GM10248 (cell line): ENCODE results near the gene MSI2.

Experiments
- CTCF ChIA-PET: fragments of 300-600 bp; sonication (Branson Sonifier 250); formaldehyde crosslinking; extraction: SDS; loops from one replicate; lab custom pipeline; 2021; ENCODE audit warnings: antibody characterized with exemption; lab: Yijun Ruan, JAX
- POLR2A ChIA-PET: fragments of 350-650 bp; sonication (Branson Sonifier 250); formaldehyde crosslinking; extraction: SDS; loops from one replicate; lab custom pipeline; 2020; ENCODE audit warnings: antibody characterized with exemption; lab: Yijun Ruan, JAX
- DNase-seq: peaks from one replicate; pipeline ENCODE4 v3.0.0; 2012; ENCODE audit errors: extremely low spot score
- CTCF ChIP-seq: IDR thresholded peaks from 2 replicates; pipeline ENCODE4 v1.5.1; 2012; ENCODE audit warnings: mild to moderate bottlenecking, low read depth; ENCODE audit errors: extremely low read depth, missing control alignments, control extremely low read depth

MSI2 gene

DNA sequence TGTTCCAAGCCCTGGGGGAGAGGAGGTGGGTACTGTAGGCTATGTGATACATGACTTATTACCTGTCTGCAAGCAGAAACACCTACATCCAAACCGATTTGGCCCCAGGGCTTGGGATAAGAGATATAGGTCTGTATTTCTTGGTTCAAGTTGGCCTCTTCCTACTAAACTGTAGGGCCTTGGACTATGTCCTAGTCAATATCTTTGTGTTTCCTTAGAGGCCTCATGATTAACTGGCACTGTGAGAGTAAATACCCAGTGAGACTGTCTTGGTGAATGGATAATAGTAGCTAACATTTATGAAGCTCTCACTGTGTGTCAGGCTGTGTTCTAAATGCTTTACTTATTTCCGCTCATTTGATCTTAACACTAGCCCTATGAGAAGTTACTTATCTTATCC, 70.0 kb downstream of the MSI2 start:
- no peak for DNase-seq
- CTCF ChIA-PET = interaction anchor here (0.7 to 2.4 kb wide), 4 partner anchors 10 to 83 kb away, joined by 3 to 15 read pairs (median 4); no protein-coding TSS in a partner anchor
- TF ChIP-seq CTCF = no peak
- POLR2A ChIA-PET = no interaction called here

- CTCF ChIA-PET = interaction anchor here (0.7 to 2.4 kb wide), 5 partner anchors 9 to 115 kb away, joined by 3 to 15 read pairs (median 4); no protein-coding TSS in a partner anchor
- POLR2A ChIA-PET = no interaction called here
- TF ChIP-seq CTCF = no peak
- no peak for DNase-seq
Observed at GRCh38 chr17:57326764-57327163, 70.4 kb downstream of the MSI2 start.

DNA sequence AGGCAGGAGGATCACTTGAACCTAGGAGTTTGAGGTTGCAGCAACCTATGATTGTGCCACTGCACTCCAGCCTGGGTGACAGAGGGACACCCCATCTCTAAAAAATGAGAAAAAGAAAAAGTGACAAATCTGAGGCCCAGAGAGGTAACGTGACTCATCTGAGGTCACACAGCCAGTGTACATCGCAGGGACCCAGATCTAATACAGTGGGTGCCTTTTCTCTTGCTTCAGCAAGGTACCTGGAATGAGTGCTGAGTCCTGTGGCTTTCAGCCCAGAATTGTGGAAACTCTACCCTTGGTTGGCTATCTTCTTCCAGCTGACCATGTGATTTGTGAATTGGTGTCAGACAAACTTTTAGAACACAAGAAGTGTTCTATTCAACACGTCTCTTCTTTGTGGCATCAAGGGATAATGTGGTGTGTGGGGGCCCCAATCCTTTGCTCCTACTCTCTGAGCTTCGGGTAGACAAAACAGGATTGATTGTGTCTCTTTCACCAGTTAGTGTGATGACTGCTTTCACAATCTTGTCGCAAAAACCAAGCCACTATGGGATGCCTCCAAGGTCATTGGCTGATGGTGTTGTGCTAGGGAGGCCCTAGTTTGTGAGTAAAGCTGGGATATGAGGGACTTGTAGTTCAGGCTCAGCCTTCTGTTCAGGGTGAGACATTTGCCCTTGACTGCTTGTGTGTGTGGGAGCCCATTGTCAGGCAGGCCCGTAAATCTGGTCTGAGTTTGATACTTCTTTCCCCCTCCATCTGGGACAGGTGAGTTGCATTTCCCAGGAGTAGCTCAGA, 71.0 kb downstream of the MSI2 start:
- TF ChIP-seq CTCF = no peak
- ChIA-PET CTCF (interaction anchor here (0.7 to 2.4 kb wide), 5 partner anchors 9 to 114 kb away, joined by 3 to 15 read pairs (median 4); no protein-coding TSS in a partner anchor), POLR2A (no interaction called here)
- DNase-seq = no peak

GRCh38 chr17:57328109-57328882, 72.0 kb downstream of the MSI2 start:
- no peak for TF ChIP-seq CTCF
- POLR2A ChIA-PET = no interaction called here
- DNase-seq = no peak
- CTCF ChIA-PET = no interaction called here

GRCh38 chr17:57329380-57330214, 73.3 kb downstream of the MSI2 start:
- TF ChIP-seq CTCF = no peak
- DNase-seq = no peak
- ChIA-PET POLR2A (no interaction called here), CTCF (no interaction called here)

DNA sequence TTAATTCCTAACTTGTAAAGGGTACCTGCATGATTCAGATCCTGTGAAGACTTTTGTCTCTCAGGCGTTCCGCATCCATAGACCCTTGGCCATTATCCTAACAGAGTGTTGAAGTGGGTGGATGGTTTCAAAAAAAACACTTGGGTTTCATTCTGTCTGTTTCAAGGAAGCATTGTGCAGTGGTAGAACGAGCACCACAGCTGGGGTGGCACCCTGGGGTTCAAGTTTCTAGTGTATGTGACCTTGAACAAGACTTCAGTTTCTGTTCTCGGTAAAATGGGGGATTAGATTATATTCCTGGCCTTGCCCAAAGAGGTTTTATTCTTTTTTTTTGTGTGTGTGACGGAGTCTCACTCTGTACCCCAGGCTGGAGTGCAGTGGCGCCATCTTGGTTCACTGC, 74.3 kb downstream of the MSI2 start:
- no peak for DNase-seq
- ChIA-PET CTCF (interaction anchor here (1.3 kb wide), 1 partner anchor 27 kb away, joined by 3 read pairs; no protein-coding TSS in a partner anchor), POLR2A (no interaction called here)
- no peak for TF ChIP-seq CTCF
